GM23338 (cell line): ENCODE measurements around the gene GRB14. TPM values are rescaled to one million over a fixed set of nuclear protein-coding genes. Genes with fewer than 3 reads are reported as not detected.

ENCODE experiments used
- ATAC-seq: fragments of 200-7000 bp; cut with Tn5 transposase; 3 replicates; pipeline ENCODE4 v1.9.1; 2020
- DNase-seq: peaks from one replicate; pipeline ENCODE4 v3.0.0-alpha.2; 2015; ENCODE audit warnings: low spot score
- H2AFZ ChIP-seq: fragments of 200-600 bp; sonication (generic); 2 replicates; pipeline ENCODE4 v1.8.0; 2016; ENCODE audit warnings: antibody characterized with exemption, mild to moderate bottlenecking, moderate library complexity
- H3F3A ChIP-seq: fragments of 200-600 bp; sonication (generic); replicated peaks from 2 replicates; pipeline ENCODE4 v1.8.0; 2017; ENCODE audit warnings: antibody characterized with exemption, mixed run types, low read depth
- H3K27ac ChIP-seq: fragments of 200-600 bp; sonication (generic); 2 replicates; pipeline ENCODE4 v1.6.1; 2016; ENCODE audit warnings: low read depth
- H3K27me3 ChIP-seq: fragments of 200-600 bp; sonication (generic); 2 replicates; pipeline ENCODE4 v1.8.0; 2016; ENCODE audit warnings: mild to moderate bottlenecking, mixed run types, moderate library complexity; ENCODE audit not compliant: insufficient read depth
- H3K36me3 ChIP-seq: fragments of 200-600 bp; sonication (generic); 2 replicates; pipeline ENCODE4 v1.8.0; 2016; ENCODE audit warnings: mild to moderate bottlenecking; ENCODE audit not compliant: insufficient read depth
- H3K4me1 ChIP-seq: fragments of 200-600 bp; sonication (generic); 2 replicates; pipeline ENCODE4 v1.8.0; 2016; ENCODE audit warnings: mild to moderate bottlenecking, moderate library complexity; ENCODE audit not compliant: insufficient read depth
- H3K4me2 ChIP-seq: fragments of 200-600 bp; sonication (generic); 2 replicates; pipeline ENCODE4 v1.7.1; 2017; ENCODE audit warnings: mixed run types
- H3K4me3 ChIP-seq: fragments of 200-600 bp; sonication (generic); 2 replicates; pipeline ENCODE4 v1.6.1; 2016; ENCODE audit warnings: mixed run types
- H3K79me2 ChIP-seq: fragments of 200-600 bp; sonication (generic); replicated peaks from 2 replicates; pipeline ENCODE4 v1.8.0; 2017; ENCODE audit warnings: mild to moderate bottlenecking; ENCODE audit not compliant: insufficient read depth
- H3K9me2 ChIP-seq: fragments of 200-600 bp; sonication (generic); 2 replicates; pipeline ENCODE4 v1.8.0; 2017; ENCODE audit not compliant: insufficient read depth
- H4K20me1 ChIP-seq: fragments of 200-600 bp; sonication (generic); replicated peaks from 2 replicates; pipeline ENCODE4 v1.8.0; 2017; ENCODE audit warnings: mild to moderate bottlenecking; ENCODE audit not compliant: insufficient read depth
- H3K27ac Mint-ChIP-seq: 2 replicates; pipeline ENCODE4 v1.8.0; 2020; ENCODE audit warnings: inconsistent platforms, mild to moderate bottlenecking, moderate library complexity, mixed read lengths
- H3K27me3 Mint-ChIP-seq: 3 replicates; pipeline ENCODE4 v1.8.0; 2022; ENCODE audit warnings: low read depth, mild to moderate bottlenecking, moderate library complexity, mixed read lengths, inconsistent platforms; ENCODE audit not compliant: insufficient read depth, poor library complexity
- H3K36me3 Mint-ChIP-seq: 3 replicates; pipeline ENCODE4 v1.8.0; 2021; ENCODE audit warnings: low read depth, mild to moderate bottlenecking, inconsistent platforms, moderate library complexity, mixed read lengths
- H3K4me1 Mint-ChIP-seq: 3 replicates; pipeline ENCODE4 v1.8.0; 2020; ENCODE audit warnings: mild to moderate bottlenecking, inconsistent platforms, mixed read lengths
- H3K4me3 Mint-ChIP-seq: 3 replicates; pipeline ENCODE4 v1.8.0; 2021; ENCODE audit warnings: moderate library complexity, mild to moderate bottlenecking, inconsistent platforms, mixed read lengths
- H3K9me3 Mint-ChIP-seq: 3 replicates; pipeline ENCODE4 v1.8.0; 2020; ENCODE audit warnings: moderate library complexity, mild to moderate bottlenecking, inconsistent platforms, mixed read lengths
- EZH2phosphoT487 ChIP-seq: fragments of 200-600 bp; sonication (generic); IDR thresholded peaks from one replicate; pipeline ENCODE4 v1.8.1; 2018; ENCODE audit warnings: antibody characterized with exemption; ENCODE audit not compliant: unreplicated experiment
- POLR2AphosphoS5 ChIP-seq: IDR thresholded peaks from 2 replicates; pipeline ENCODE4 v1.6.1; 2016; ENCODE audit warnings: antibody characterized with exemption, low read depth
- STAT1 ChIP-seq: IDR thresholded peaks from one replicate; pipeline ENCODE4 v1.6.1; 2016; ENCODE audit warnings: antibody characterized with exemption; ENCODE audit not compliant: unreplicated experiment
- ZNF331 ChIP-seq: fragments of 250-450 bp; sonication (Bioruptor Pico); IDR thresholded peaks from 2 replicates; pipeline ENCODE4 v1.5.0; 2020; ENCODE audit warnings: low read depth, mild to moderate bottlenecking, moderate library complexity
- polyA plus RNA-seq: library from polyadenylated mRNA; unstranded; fragments of >200 nt; fragmentation: Nextera tagmentation; extraction: Ambion mirVana; gene quantifications from 2 replicates; pipeline ENCODE4 v1.2.1, GENCODE V29; 2016
- total RNA-seq: library from RNA; depleted of rRNA; stranded (reverse); fragments of >200 nt; shearing (Covaris generic); gene quantifications from 2 replicates; pipeline ENCODE4 v1.2.3, GENCODE V29; 2014
- TF ChIP-seq, protein P1 (sequence below): fragments of 250-450 bp; sonication (Bioruptor Pico); IDR thresholded peaks from 2 replicates; pipeline ENCODE4 v1.5.0; 2020; ENCODE audit warnings: mild to moderate bottlenecking, moderate library complexity
- TF ChIP-seq, protein P2 (sequence below), 2 experiments: fragments of 200-600 bp in 1 of 2; sonication (generic) in 1 of 2; conservative IDR thresholded peaks; 2 replicates each; pipeline versions ENCODE4 v1.5.1 to v1.6.1; 2016 to 2017; ENCODE audit warnings: antibody characterized with exemption in 2 of 2, low read depth in 2 of 2, mild to moderate bottlenecking in 2 of 2, moderate library complexity in 1 of 2
- TF ChIP-seq, protein P3 (sequence below): IDR thresholded peaks from 2 replicates; pipeline ENCODE4 v1.6.1; 2016; ENCODE audit warnings: antibody characterized with exemption

GRB14 gene
- total and polyA plus RNA-seq, 2 experiments from 2014 or later, result 16.0 to 28.9 TPM

DNA sequence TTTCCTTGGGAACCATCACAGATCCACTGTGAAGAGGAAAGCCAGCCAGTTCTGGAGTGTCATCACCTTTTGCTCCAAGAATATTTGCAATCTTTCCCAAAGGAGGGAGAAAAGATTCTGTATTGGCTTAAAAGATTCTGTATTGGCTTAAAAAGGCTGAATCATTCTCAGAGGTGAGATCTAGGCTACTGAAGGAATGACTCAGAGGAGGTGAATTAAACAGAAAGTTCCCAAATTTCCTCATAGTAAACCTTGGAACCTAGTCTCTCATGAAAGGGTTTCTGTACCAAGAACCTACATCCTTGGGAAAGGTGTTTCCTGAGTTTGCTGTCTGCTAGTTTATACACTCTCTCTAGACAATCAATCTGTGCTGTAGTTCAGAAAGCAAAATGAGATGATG is 34.1 kb upstream of the GRB14 start (continued):
- TF ChIP-seq, protein P1, sequence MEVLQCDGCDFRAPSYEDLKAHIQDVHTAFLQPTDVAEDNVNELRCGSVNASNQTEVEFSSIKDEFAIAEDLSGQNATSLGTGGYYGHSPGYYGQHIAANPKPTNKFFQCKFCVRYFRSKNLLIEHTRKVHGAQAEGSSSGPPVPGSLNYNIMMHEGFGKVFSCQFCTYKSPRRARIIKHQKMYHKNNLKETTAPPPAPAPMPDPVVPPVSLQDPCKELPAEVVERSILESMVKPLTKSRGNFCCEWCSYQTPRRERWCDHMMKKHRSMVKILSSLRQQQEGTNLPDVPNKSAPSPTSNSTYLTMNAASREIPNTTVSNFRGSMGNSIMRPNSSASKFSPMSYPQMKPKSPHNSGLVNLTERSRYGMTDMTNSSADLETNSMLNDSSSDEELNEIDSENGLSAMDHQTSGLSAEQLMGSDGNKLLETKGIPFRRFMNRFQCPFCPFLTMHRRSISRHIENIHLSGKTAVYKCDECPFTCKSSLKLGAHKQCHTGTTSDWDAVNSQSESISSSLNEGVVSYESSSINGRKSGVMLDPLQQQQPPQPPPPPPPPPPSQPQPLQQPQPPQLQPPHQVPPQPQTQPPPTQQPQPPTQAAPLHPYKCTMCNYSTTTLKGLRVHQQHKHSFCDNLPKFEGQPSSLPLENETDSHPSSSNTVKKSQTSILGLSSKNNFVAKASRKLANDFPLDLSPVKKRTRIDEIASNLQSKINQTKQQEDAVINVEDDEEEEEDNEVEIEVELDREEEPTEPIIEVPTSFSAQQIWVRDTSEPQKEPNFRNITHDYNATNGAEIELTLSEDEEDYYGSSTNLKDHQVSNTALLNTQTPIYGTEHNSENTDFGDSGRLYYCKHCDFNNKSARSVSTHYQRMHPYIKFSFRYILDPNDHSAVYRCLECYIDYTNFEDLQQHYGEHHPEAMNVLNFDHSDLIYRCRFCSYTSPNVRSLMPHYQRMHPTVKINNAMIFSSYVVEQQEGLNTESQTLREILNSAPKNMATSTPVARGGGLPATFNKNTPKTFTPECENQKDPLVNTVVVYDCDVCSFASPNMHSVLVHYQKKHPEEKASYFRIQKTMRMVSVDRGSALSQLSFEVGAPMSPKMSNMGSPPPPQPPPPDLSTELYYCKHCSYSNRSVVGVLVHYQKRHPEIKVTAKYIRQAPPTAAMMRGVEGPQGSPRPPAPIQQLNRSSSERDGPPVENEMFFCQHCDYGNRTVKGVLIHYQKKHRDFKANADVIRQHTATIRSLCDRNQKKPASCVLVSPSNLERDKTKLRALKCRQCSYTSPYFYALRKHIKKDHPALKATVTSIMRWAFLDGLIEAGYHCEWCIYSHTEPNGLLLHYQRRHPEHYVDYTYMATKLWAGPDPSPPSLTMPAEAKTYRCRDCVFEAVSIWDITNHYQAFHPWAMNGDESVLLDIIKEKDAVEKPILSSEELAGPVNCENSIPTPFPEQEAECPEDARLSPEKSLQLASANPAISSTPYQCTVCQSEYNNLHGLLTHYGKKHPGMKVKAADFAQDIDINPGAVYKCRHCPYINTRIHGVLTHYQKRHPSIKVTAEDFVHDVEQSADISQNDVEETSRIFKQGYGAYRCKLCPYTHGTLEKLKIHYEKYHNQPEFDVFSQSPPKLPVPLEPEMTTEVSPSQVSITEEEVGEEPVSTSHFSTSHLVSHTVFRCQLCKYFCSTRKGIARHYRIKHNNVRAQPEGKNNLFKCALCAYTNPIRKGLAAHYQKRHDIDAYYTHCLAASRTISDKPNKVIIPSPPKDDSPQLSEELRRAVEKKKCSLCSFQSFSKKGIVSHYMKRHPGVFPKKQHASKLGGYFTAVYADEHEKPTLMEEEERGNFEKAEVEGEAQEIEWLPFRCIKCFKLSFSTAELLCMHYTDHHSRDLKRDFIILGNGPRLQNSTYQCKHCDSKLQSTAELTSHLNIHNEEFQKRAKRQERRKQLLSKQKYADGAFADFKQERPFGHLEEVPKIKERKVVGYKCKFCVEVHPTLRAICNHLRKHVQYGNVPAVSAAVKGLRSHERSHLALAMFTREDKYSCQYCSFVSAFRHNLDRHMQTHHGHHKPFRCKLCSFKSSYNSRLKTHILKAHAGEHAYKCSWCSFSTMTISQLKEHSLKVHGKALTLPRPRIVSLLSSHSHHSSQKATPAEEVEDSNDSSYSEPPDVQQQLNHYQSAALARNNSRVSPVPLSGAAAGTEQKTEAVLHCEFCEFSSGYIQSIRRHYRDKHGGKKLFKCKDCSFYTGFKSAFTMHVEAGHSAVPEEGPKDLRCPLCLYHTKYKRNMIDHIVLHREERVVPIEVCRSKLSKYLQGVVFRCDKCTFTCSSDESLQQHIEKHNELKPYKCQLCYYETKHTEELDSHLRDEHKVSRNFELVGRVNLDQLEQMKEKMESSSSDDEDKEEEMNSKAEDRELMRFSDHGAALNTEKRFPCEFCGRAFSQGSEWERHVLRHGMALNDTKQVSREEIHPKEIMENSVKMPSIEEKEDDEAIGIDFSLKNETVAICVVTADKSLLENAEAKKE (CRISPR knock-in tag), result no peak
- TF ChIP-seq, protein P2, sequence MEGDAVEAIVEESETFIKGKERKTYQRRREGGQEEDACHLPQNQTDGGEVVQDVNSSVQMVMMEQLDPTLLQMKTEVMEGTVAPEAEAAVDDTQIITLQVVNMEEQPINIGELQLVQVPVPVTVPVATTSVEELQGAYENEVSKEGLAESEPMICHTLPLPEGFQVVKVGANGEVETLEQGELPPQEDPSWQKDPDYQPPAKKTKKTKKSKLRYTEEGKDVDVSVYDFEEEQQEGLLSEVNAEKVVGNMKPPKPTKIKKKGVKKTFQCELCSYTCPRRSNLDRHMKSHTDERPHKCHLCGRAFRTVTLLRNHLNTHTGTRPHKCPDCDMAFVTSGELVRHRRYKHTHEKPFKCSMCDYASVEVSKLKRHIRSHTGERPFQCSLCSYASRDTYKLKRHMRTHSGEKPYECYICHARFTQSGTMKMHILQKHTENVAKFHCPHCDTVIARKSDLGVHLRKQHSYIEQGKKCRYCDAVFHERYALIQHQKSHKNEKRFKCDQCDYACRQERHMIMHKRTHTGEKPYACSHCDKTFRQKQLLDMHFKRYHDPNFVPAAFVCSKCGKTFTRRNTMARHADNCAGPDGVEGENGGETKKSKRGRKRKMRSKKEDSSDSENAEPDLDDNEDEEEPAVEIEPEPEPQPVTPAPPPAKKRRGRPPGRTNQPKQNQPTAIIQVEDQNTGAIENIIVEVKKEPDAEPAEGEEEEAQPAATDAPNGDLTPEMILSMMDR (conservative IDR thresholded peaks at IDR 0.05; ENCODE audit: low read depth in 2 of 2), result no peak
- TF ChIP-seq EZH2phosphoT487, result no peak
- TF ChIP-seq POLR2AphosphoS5, result no peak
- TF ChIP-seq, protein P3, sequence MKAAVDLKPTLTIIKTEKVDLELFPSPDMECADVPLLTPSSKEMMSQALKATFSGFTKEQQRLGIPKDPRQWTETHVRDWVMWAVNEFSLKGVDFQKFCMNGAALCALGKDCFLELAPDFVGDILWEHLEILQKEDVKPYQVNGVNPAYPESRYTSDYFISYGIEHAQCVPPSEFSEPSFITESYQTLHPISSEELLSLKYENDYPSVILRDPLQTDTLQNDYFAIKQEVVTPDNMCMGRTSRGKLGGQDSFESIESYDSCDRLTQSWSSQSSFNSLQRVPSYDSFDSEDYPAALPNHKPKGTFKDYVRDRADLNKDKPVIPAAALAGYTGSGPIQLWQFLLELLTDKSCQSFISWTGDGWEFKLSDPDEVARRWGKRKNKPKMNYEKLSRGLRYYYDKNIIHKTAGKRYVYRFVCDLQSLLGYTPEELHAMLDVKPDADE, result no peak

DNA sequence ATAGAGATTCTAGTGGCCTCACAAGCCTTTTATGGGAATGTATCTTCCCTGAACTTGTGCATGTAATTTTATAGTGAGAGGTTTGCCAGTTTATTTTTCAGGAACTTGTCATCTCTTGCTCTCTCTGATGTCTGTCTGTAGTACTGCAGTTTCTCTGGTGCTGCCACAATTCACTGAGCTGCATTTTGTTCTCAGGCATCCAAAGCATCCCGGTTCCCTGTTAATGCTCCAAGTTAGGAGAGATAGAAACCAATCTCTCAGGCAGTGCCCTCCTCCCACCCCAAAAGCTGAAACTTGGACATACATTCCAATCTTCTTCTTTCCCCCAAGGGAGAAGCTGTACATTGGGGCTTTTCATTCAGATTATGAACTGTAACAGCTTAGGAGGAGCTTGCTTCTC is 30.1 kb upstream of the GRB14 start:
- no peaks in the 10 kb centered on the region for H3K79me2 ChIP-seq
- H3K4me1 ChIP-seq, result peaks cover 5% of the 10 kb centered on the region; the same call in 1 of the 2 replicates
- no peak overlapping the region for H3K27ac ChIP-seq
- H3K4me1 Mint-ChIP-seq, result peaks cover 12% of the 10 kb centered on the region; the same call in 2 of the 3 replicates
- H3K27ac Mint-ChIP-seq, result no peak overlapping the region
- no peaks in the 10 kb centered on the region for H3F3A ChIP-seq
- H4K20me1 ChIP-seq, result no peaks in the 10 kb centered on the region
- H3K27me3 Mint-ChIP-seq, result peaks cover 22% of the 10 kb centered on the region
- H2AFZ ChIP-seq, result no peak overlapping the region
- no peak overlapping the region for H3K4me3 ChIP-seq
- no peaks in the 10 kb centered on the region for H3K9me2 ChIP-seq
- peak; percentile 57 for DNase-seq
- no peak overlapping the region for H3K4me3 Mint-ChIP-seq
- H3K9me3 Mint-ChIP-seq, result peaks cover 34% of the 10 kb centered on the region
- H3K27me3 ChIP-seq, result peaks cover 15% of the 10 kb centered on the region
- no peaks in the 10 kb centered on the region for H3K36me3 ChIP-seq
- peaks cover 17% of the 10 kb centered on the region; the same call in 2 of the 3 replicates for H3K36me3 Mint-ChIP-seq
- H3K4me2 ChIP-seq, result no peak overlapping the region
- ATAC-seq, result peak; percentile 57
- TF ChIP-seq STAT1 (no peak), ZNF331 (CRISPR knock-in tag) (no peak)
- TF ChIP-seq, protein P1 (CRISPR knock-in tag), result no peak
